GM18507 (cell line): Measurements from ENCODE around the gene FAM114A2.

Experiments
- DNase-seq: peaks from one replicate; pipeline ENCODE4 v3.0.0; 2011; ENCODE audit warnings: low read depth; ENCODE audit not compliant: insufficient read length; ENCODE audit errors: extremely low spot score
- FAIRE-seq: peaks from 2 replicates; lab custom pipeline; 2011; peaks lifted over from hg19 to GRCh38; lab: Jason Lieb, UNC

FAM114A2 gene

GRCh38 chr5:153960269-153961215 lies 78.2 kb downstream of the FAM114A2 start:
- DNase-seq (no peak), FAIRE-seq (no peak)

GRCh38 chr5:153959134-153959957 lies 79.4 kb downstream of the FAM114A2 start:
- FAIRE-seq (no peak), DNase-seq (no peak)

GRCh38 chr5:153957205-153957604 lies 81.5 kb downstream of the FAM114A2 start:
- no peak for DNase-seq
- FAIRE-seq, result no peak

- FAIRE-seq, result no peak
- DNase-seq, result no peak
Observed at GRCh38 chr5:153953411-153953810, 85.3 kb downstream of the FAM114A2 start.

- FAIRE-seq (no peak), DNase-seq (no peak)
Observed at GRCh38 chr5:153952893-153953292, 85.8 kb downstream of the FAM114A2 start.

- FAIRE-seq, result no peak
- no peak for DNase-seq
Observed at GRCh38 chr5:153952057-153952456, 86.7 kb downstream of the FAM114A2 start.

- FAIRE-seq, result no peak
Observed at GRCh38 chr5:153941265-153941664, 97.4 kb downstream of the FAM114A2 start.

More at GRCh38 chr5:153941265-153941664, 97.4 kb downstream of the FAM114A2 start:
- DNase-seq, result no peak
